ENCODE data around the gene LPAR3.

The LPAR3 gene

GRCh38 chr1:84773195-84773594, 119.8 kb downstream of the LPAR3 start:
- DNase-seq = no peak

GRCh38 chr1:84772428-84772943, 120.5 kb downstream of the LPAR3 start:
- DNase-seq = peak; percentile 54 to 61

GRCh38 chr1:84771895-84772294, 121.1 kb downstream of the LPAR3 start:
- DNase-seq = no peak

GRCh38 chr1:84770481-84770880, 122.5 kb downstream of the LPAR3 start:
- no peak for DNase-seq

DNA sequence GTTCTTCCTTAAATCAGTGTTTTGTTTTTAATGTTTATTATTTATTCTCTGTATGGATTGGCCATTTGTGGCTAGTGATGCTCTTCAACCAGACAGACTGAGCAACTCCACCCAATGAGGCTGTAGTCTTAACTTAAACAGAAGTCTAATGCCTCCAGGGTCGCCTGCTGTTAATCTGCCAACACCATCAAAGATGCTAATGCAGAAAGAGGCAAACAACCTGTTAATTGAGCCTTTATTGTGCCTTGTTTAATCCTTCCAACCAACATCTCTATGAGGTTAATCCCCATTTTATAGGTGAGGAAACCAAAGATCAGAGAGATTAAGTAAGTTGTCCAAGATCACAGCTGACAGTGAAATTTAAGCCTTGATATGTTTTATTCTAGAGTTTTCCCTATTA, 123.4 kb downstream of the LPAR3 start:
- DNase-seq = no peak

- no peak for DNase-seq
Observed at GRCh38 chr1:84768634-84769033, 124.4 kb downstream of the LPAR3 start.

DNA sequence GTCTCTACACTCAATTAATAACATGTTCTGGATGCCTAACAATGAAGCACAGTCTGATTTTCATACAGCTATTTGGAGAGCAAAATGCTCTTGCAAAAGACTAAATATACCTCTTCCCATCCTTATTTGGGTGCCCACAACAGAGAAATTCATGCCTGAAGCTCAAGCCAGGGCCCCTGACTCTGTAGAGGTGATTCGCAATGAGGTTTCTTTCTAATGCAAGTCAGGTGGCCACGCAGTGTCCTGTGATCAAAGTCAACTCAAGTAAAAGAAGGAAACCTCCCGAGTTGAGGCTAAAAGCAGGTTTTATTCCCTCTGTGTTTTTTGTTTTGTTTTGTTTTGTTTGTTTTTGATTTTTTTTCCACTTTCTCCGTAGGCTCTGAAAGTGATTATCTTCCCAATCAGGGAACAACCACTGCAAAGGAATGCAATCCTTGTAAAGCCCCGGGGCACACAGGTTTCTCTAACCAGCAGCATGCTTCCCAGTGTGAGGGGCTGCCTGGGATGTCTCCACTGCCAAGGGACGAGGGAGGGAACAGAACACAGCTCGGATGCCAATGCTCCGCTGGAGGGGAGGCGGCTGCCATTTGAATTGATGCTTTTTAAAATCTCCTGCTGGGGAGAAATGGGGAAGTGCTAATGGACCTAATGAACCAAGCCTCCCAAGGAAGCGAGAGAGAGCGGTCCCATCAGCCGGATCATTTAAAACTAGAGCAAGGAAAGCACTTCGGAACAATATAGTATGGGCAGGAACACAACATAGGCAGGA, 128.9 kb downstream of the LPAR3 start:
- no peak for DNase-seq

- DNase-seq = no peak
Observed at GRCh38 chr1:84762664-84763063, 130.3 kb downstream of the LPAR3 start.
